Fibroblast of lung (primary cell): ENCODE data around the gene SLC25A27. TPM values are rescaled to one million over a fixed set of nuclear protein-coding genes. Genes with fewer than 3 reads are reported as not detected.

Experiments
- DNase-seq, 2 donors: peaks; one replicate each; pipeline versions ENCODE4 v3.0.0 to v3.0.0-alpha.2; 2010; ENCODE audit warnings: low read depth in 2 of 2
- H2AFZ ChIP-seq: 2 replicates; pipeline ENCODE4 v1.5.1; 2012; ENCODE audit warnings: low read length, control low read depth, inconsistent platforms
- H3K27ac ChIP-seq: 2 replicates; pipeline ENCODE4 v1.5.1; 2011; ENCODE audit warnings: low read length, control low read depth; ENCODE audit not compliant: insufficient read depth
- H3K27me3 ChIP-seq: 2 replicates; pipeline ENCODE4 v1.5.1; 2011; ENCODE audit warnings: mild to moderate bottlenecking, low read length; ENCODE audit not compliant: control insufficient read depth, insufficient read depth
- H3K36me3 ChIP-seq: 2 replicates; pipeline ENCODE4 v1.5.1; 2011; ENCODE audit warnings: low read length; ENCODE audit not compliant: control insufficient read depth, insufficient read depth
- H3K4me1 ChIP-seq: 2 replicates; pipeline ENCODE4 v1.5.1; 2011; ENCODE audit warnings: low read length; ENCODE audit not compliant: control insufficient read depth, insufficient read depth; ENCODE audit errors: extremely low read depth
- H3K4me2 ChIP-seq: 2 replicates; pipeline ENCODE4 v1.5.1; 2011; ENCODE audit warnings: low read length, control low read depth; ENCODE audit not compliant: insufficient read depth; ENCODE audit errors: extremely low read depth
- H3K4me3 ChIP-seq, 4 experiments: fragments of 200-600 bp in 1 of 4; sonication (generic) in 1 of 4; replicated peaks in 1 of 4; 2 replicates each; pipeline ENCODE4 v1.5.1; 2011 to 2016; ENCODE audit warnings: low read length in 4 of 4, low read depth in 3 of 4, mild to moderate bottlenecking in 3 of 4, control low read depth in 2 of 4, inconsistent platforms in 1 of 4, mixed read lengths in 1 of 4; ENCODE audit not compliant: insufficient read depth in 1 of 4; ENCODE audit errors: control extremely low read depth in 1 of 4
- H3K79me2 ChIP-seq: 2 replicates; pipeline ENCODE4 v1.5.1; 2012; ENCODE audit warnings: mild to moderate bottlenecking, low read length, inconsistent platforms; ENCODE audit not compliant: control insufficient read depth, insufficient read depth
- H3K9ac ChIP-seq: 2 replicates; pipeline ENCODE4 v1.5.1; 2011; ENCODE audit warnings: mild to moderate bottlenecking, low read length, control low read depth; ENCODE audit not compliant: insufficient read depth
- H3K9me3 ChIP-seq: 2 replicates; pipeline ENCODE4 v1.5.1; 2012; ENCODE audit warnings: low read depth, low read length; ENCODE audit not compliant: control insufficient read depth, insufficient read depth
- H4K20me1 ChIP-seq: 2 replicates; pipeline ENCODE4 v1.5.1; 2011; ENCODE audit warnings: low read length; ENCODE audit not compliant: control insufficient read depth, insufficient read depth; ENCODE audit errors: extremely low read depth
- EZH2 ChIP-seq: IDR thresholded peaks from 2 replicates; pipeline ENCODE4 v1.5.1; 2012; ENCODE audit warnings: low read length, control low read depth, mild to moderate bottlenecking; ENCODE audit errors: missing control alignments
- polyA plus RNA-seq, 2 donors: library from polyadenylated mRNA; depleted of rRNA in 1 of 2; stranded (reverse) in 1 of 2; unstranded in 1 of 2; fragments of >200 nt; gene quantifications; 2 replicates each; pipeline ENCODE4 v1.2.1, GENCODE V29; 2011 to 2012; ENCODE audit warnings: missing spikeins in 1 of 2
- total RNA-seq: library from RNA; depleted of rRNA; stranded (reverse); fragments of >200 nt; gene quantifications from 2 replicates; pipeline ENCODE4 v1.2.1, GENCODE V29; 2014
- TF ChIP-seq, protein P1 (sequence below), 2 donors: IDR thresholded peaks in 1 of 2; conservative IDR thresholded peaks in 1 of 2; 1 replicate in 1 of 2; 2 replicates in 1 of 2; pipeline ENCODE4 v1.5.1; 2011 to 2012; ENCODE audit warnings: low read length in 2 of 2, control low read depth in 1 of 2, inconsistent platforms in 1 of 2, low read depth in 1 of 2, mild to moderate bottlenecking in 1 of 2

SLC25A27 gene
- total and polyA plus RNA-seq, 2 donors (not counting 1 experiment from before 2014, with no cell fraction given): 5.2 to 18.7 TPM

DNA sequence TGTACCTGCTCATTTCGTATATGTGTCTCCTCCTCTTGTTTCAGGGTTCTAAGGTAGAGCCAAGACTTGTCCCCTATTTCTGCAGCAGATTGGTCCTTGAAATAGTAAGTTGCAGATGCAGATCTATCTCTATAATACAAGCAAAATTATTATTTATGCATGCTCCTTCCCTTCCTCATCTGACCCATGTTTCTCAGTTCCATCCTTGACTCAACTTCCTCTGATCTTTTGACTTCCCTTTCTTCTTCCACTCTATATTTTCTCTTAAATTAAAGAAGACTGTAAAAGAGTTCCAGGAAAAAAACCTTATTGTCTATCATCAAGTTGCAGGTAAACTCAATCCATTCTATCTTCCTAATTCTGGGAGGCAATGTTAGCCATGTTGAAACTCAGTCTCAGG lies 58.7 kb downstream of the SLC25A27 start:
- no peak overlapping the region for H3K4me2 ChIP-seq
- H3K9me3 ChIP-seq: no peaks in the 10 kb centered on the region
- no peak for DNase-seq
- no peak overlapping the region for H3K4me3 ChIP-seq
- no peak overlapping the region for H2AFZ ChIP-seq
- H3K27ac ChIP-seq: no peak overlapping the region
- no peaks in the 10 kb centered on the region for H3K27me3 ChIP-seq
- TF ChIP-seq, protein P1, sequence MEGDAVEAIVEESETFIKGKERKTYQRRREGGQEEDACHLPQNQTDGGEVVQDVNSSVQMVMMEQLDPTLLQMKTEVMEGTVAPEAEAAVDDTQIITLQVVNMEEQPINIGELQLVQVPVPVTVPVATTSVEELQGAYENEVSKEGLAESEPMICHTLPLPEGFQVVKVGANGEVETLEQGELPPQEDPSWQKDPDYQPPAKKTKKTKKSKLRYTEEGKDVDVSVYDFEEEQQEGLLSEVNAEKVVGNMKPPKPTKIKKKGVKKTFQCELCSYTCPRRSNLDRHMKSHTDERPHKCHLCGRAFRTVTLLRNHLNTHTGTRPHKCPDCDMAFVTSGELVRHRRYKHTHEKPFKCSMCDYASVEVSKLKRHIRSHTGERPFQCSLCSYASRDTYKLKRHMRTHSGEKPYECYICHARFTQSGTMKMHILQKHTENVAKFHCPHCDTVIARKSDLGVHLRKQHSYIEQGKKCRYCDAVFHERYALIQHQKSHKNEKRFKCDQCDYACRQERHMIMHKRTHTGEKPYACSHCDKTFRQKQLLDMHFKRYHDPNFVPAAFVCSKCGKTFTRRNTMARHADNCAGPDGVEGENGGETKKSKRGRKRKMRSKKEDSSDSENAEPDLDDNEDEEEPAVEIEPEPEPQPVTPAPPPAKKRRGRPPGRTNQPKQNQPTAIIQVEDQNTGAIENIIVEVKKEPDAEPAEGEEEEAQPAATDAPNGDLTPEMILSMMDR (conservative IDR thresholded peaks at IDR 0.05 in 1 of 2, IDR thresholded peaks at IDR 0.05 in 1 of 2; ENCODE audit: low read depth in 1 of 2, low read length in 2 of 2): no peak
- no peak for TF ChIP-seq EZH2
- no peaks in the 10 kb centered on the region for H4K20me1 ChIP-seq
- no peaks in the 10 kb centered on the region for H3K79me2 ChIP-seq
- H3K4me1 ChIP-seq: no peaks in the 10 kb centered on the region
- H3K36me3 ChIP-seq: no peaks in the 10 kb centered on the region
- no peak overlapping the region for H3K9ac ChIP-seq

DNA sequence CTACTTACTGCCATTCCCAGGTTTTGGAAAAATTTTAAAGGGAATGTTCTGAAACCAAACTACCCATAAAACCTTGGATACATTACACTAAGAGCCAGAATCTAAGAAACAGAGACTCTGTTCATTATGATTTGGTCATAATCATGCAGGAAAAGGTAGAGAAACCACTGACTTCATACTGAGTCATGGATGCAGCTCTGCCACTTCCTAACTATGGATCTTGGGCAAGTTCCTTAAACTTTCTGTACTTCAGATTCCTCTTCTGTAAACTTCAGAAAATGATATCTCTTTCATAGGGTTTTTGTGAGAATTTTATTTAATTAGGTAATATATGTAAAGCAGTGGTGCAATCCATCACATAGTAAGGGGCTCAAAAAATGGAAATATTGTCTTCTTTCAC lies 62.4 kb downstream of the SLC25A27 start:
- Histone ChIP-seq H4K20me1 (no peaks in the 10 kb centered on the region), H3K4me3 (no peak overlapping the region), H3K79me2 (no peaks in the 10 kb centered on the region), H2AFZ (no peak overlapping the region), H3K36me3 (no peaks in the 10 kb centered on the region), H3K9me3 (no peaks in the 10 kb centered on the region), H3K27me3 (no peaks in the 10 kb centered on the region), H3K4me2 (no peak overlapping the region), H3K9ac (no peak overlapping the region), H3K27ac (no peak overlapping the region), H3K4me1 (no peaks in the 10 kb centered on the region)
- DNase-seq: peak in 1 of 2 donors; percentile 32
- TF ChIP-seq, protein P1 (conservative IDR thresholded peaks at IDR 0.05 in 1 of 2, IDR thresholded peaks at IDR 0.05 in 1 of 2; ENCODE audit: low read depth in 1 of 2, low read length in 2 of 2): no peak
- TF ChIP-seq EZH2: no peak

DNA sequence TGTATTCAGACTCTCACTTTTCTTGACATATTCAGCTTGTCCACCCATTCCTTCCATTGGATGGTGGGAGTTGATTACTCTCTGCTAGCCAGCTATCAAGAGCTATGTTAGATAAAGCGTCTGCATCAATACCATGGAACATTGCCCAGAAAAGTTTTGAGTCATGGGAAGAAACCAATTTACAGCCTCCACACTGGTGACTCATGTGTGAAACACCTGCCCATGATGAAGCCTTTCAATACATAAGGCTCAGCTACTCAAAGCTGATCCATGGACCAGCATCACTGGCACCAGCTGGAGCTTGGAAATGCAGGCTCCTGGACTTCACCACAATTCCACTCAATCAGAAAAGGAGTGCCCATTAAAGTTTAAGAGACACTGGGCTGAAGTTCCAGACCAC lies 66.3 kb downstream of the SLC25A27 start:
- H3K4me1 ChIP-seq: no peaks in the 10 kb centered on the region
- peak; percentile 22 to 89 for DNase-seq
- H3K9ac ChIP-seq: no peak overlapping the region
- no peaks in the 10 kb centered on the region for H3K9me3 ChIP-seq
- H3K4me3 ChIP-seq: no peak overlapping the region
- H3K4me2 ChIP-seq: no peak overlapping the region
- no peaks in the 10 kb centered on the region for H3K79me2 ChIP-seq
- H3K27ac ChIP-seq: no peak overlapping the region
- H4K20me1 ChIP-seq: no peaks in the 10 kb centered on the region
- H3K36me3 ChIP-seq: no peaks in the 10 kb centered on the region
- H2AFZ ChIP-seq: no peak overlapping the region
- no peaks in the 10 kb centered on the region for H3K27me3 ChIP-seq
- TF ChIP-seq, protein P1 (conservative IDR thresholded peaks at IDR 0.05 in 1 of 2, IDR thresholded peaks at IDR 0.05 in 1 of 2; ENCODE audit: low read depth in 1 of 2, low read length in 2 of 2): no peak
- no peak for TF ChIP-seq EZH2
